Stimulated activated CD8-positive, alpha-beta memory T cell treated with anti-CD3 and anti-CD28 coated beads, Interleukin-4, amount 100 ng/mL, for 1 hour (primary cell): ENCODE results near the gene BTRC.

Source experiments
- DNase-seq, 2 donors: peaks; one replicate each; pipeline ENCODE4 v3.0.0-alpha.2; 2020; ENCODE audit warnings: low read depth in 2 of 2, low spot score in 1 of 2

The BTRC gene

GRCh38 chr10:101513733-101514132 is 159.8 kb downstream of the BTRC start:
- DNase-seq = no peak

GRCh38 chr10:101525848-101526247 is 171.9 kb downstream of the BTRC start:
- DNase-seq = no peak

DNA sequence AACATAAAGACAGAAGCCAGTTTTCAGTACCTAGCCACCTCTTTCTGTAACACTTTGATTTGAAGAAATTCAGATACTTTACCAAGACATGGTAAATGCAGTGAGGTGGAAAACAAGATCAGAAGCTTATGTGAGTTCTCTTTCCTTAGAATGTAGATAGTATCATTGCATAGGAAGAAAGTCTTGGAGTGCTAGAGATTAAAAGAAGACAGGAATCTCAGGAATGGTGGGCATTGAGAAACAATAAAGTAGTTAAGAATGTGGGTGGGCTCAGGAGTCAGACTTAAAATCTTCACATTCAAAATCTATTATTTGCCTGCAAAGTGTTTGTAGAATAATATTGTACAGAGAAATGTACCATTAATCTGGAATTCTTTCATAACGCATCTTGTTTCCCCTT is 175.2 kb downstream of the BTRC start:
- no peak for DNase-seq

GRCh38 chr10:101529725-101530553 is 176.0 kb downstream of the BTRC start:
- DNase-seq = no peak

DNA sequence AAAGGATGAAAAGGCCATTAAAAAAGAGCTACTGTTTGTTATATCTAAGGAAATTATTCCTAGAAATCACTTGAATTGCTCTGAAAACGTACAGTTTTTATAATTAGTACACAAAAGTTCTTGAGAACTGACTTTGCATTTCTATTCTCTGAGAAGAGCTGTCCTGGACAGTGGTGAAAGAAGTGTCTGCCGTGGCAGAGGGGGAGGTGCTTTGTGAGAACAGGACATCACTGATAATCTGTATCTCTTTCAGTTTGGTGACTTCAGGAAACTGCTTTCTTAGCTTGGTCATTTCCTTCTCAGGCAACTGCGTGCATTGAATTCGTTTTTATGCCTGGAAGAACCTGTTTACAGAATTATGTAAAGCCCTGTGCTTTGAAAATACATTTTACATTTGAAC is 182.0 kb downstream of the BTRC start:
- DNase-seq = no peak

- DNase-seq = no peak
These were observed 182.8 kb downstream of the BTRC start for GRCh38 chr10:101536800-101537199.

DNA sequence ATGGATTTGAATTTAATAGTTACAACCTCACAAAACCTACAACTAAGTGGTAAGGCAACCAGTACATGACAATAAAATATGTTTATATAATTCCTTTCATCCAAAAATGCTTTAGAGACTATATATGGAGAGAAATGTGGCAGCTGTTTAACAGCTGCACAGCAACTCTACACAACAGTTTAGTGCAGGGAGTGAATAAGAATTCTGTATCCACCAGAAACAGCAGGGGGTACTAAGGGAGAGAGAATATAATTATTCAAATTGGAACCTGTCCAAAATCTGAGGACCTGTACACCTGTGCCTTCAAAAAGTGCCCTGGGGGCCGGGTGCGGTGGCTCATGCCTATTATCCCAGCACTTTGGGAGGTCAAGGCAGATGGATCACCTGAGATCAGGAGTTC is 184.5 kb downstream of the BTRC start:
- no peak for DNase-seq

GRCh38 chr10:101545898-101546297 is 191.9 kb downstream of the BTRC start:
- no peak for DNase-seq

- no peak for DNase-seq
These were observed 197.0 kb downstream of the BTRC start for GRCh38 chr10:101550965-101551364.

- no peak for DNase-seq
These were observed 198.5 kb downstream of the BTRC start for GRCh38 chr10:101552442-101552841.

DNA sequence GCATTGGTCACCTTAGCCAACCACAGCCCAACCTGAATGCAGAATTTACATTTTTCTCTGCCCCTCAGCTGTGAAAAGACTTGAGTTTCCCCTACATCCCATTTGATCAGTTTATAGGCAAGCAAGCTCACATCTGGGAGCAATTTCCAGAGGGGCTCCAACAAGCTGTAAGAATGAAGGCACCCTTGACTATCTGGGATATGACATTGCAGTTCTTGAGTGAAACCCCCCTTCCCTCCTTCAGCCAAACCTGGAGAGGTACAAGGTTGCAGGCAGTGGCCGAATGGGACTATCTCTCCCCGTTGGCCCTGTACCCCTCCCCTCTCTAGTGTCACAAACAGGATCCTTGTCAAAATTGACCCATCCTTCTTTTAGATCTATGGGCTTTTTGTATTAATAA is 203.6 kb downstream of the BTRC start:
- DNase-seq = no peak

DNA sequence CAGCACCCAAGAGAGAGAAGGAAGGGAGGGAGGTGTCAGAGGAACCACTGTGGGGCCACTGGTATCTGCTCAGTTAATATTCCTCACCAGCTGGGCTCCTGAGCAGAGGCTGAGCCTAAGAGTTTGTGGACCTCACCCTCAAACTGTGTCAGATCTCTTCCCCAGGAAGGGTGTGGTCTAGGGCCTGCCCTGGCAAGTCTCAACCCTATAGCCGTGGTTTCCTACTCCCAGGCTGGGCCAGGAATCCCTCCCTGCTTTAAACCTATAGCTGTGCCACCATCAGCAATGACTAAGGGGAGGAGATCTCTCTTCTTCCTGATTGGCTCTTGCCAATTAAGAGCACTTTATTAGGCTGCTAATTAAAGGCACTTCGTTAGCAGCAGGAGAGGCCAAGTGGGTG is 204.2 kb downstream of the BTRC start:
- DNase-seq = no peak

- no peak for DNase-seq
These were observed 205.0 kb downstream of the BTRC start for GRCh38 chr10:101558671-101559595.

DNA sequence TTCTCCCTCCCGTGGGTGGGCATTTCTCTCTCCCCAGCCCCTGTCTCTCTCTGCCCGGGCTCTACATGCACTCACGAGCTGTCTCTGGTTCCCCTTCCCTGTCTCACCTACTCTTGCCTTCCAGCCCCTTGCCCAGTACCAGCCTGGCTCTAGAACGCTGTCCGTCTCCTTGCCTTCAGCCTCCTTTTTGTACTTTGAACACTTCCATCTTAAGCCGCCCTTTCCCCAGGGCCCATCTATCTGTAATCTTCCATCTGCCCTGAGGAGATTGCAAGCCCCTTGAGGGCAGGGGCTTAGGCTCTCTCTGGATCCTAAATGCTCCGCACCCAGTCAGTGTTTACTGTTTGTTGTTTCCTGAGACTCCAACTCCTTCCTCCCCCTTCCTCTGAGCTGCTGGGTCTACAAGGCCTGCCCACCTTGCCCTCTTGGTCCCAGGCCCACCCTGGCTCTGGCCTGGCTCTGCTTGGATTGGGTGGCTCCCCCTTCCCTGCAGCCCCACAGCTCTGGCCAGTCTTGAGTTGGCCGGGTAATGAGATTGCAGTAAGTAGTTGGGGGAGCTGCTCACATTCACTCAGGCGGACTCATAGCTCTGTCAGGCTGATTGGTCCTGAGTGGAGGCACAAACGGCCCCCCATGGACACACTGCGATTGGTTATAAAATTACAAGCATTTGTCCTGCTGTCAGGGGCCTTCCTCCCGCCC is 205.8 kb downstream of the BTRC start:
- DNase-seq = no peak

DNA sequence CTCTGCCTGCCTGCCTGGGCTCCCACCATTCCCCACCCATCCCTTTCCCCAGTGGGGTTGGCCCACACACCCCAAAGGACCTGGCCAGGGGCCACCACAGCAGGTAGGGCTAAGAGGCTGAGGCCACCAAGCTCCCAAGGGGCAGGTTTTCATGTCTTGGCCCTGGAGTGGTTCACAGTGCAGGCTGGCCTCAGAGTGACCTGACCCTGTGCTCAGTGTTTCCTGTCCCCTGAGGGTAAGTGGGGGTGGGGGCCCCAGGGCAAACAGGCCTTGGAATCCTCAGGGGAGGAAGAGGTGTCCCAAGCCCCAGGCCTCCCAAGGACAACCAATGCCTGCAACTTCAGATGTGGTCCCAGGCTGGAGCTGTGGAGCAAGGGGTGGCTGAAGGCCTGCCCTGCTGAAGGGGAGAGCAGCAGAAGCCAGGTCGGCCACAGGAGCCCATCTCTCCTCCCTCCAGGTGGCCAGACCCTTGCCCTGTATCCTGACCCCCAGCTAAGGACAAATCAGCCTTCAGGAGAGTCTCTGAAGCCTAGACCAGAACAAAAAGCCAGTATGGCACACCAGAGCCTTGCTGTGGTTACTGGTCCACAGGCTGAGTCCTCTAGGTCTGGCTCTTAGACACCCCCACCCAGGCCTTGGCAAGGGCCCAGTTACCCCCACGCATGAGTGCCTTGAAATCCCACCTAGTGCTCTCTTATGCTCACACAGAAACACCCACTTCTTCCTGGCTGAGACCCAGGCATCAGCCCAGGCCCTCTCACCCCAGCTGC is 206.5 kb downstream of the BTRC start:
- no peak for DNase-seq

GRCh38 chr10:101561068-101561915 is 207.3 kb downstream of the BTRC start:
- no peak for DNase-seq

GRCh38 chr10:101562231-101562630 is 208.3 kb downstream of the BTRC start:
- no peak for DNase-seq

- DNase-seq = no peak
These were observed 209.0 kb downstream of the BTRC start for GRCh38 chr10:101563007-101563406.

GRCh38 chr10:101563497-101564040 is 209.6 kb downstream of the BTRC start:
- no peak for DNase-seq
